Duodenal mucosa (tissue), 2 donors: ENCODE data around the gene ZNHIT3.
"Not testable (repeated sequence)": the region's sequence is repeated elsewhere in the genome, so short reads cannot be mapped to it uniquely, and the experiment has no call there.

Experiments used
- H3K27ac ChIP-seq: one replicate; pipeline ENCODE4 v1.7.0; 2013; ENCODE audit warnings: low read depth, low read length
- H3K27me3 ChIP-seq, 2 donors: one replicate each; pipeline ENCODE4 v1.7.0; 2013; ENCODE audit warnings: low read length in 2 of 2, control low read depth in 1 of 2; ENCODE audit not compliant: insufficient read depth in 2 of 2, control insufficient read depth in 1 of 2
- H3K36me3 ChIP-seq, 2 donors: one replicate each; pipeline ENCODE4 v1.7.0; 2013; ENCODE audit warnings: low read length in 2 of 2, control low read depth in 1 of 2; ENCODE audit not compliant: insufficient read depth in 2 of 2, control insufficient read depth in 1 of 2
- H3K4me1 ChIP-seq, 2 donors: one replicate each; pipeline ENCODE4 v1.7.0; 2013; ENCODE audit warnings: low read length in 2 of 2, control low read depth in 1 of 2; ENCODE audit not compliant: insufficient read depth in 2 of 2, control insufficient read depth in 1 of 2
- H3K4me3 ChIP-seq, 2 donors: one replicate each; pipeline ENCODE4 v1.7.0; 2013; ENCODE audit warnings: low read length in 2 of 2, low read depth in 1 of 2
- H3K9ac ChIP-seq, 2 donors: one replicate each; pipeline ENCODE4 v1.7.0; 2013; ENCODE audit warnings: low read length in 2 of 2, low read depth in 1 of 2
- H3K9me3 ChIP-seq, 2 donors: one replicate each; pipeline ENCODE4 v1.7.0; 2013; ENCODE audit warnings: low read length in 2 of 2, control low read depth in 1 of 2; ENCODE audit not compliant: control insufficient read depth in 1 of 2

ZNHIT3 gene

DNA sequence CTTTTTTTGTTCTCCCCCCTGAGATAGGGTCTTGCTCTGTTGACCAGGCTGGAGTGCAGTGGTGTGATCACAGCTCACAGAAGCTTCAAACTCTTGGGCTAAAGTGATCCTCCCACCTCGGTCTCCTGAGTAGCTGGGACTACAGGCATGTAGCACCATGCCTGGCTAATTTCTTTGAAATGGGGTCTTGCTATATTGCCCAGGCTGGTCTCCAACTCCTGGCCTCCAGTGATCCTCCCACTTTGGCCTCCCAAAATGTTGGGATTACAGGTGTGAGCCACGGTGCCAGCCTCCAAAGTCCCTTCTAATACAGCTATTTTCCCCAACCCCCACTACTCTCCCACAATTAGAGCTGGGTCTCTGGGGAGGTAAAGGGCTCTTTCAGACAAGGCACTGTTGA is 22.0 kb downstream of the ZNHIT3 start:
- not testable (repeated sequence) for H3K9ac ChIP-seq, H3K4me1 ChIP-seq, H3K27ac ChIP-seq, H3K4me3 ChIP-seq, H3K9me3 ChIP-seq, H3K27me3 ChIP-seq
- peaks cover 21 to 89% of the 10 kb centered on the region in 2 donors for H3K36me3 ChIP-seq

GRCh38 chr17:36509272-36509985 is 22.9 kb downstream of the ZNHIT3 start:
- no peak overlapping the region for H3K4me3 ChIP-seq
- H3K27ac ChIP-seq: no peak overlapping the region
- no peak overlapping the region for H3K9ac ChIP-seq
- peaks cover 21 to 85% of the 10 kb centered on the region in 2 donors for H3K36me3 ChIP-seq
- H3K27me3 ChIP-seq: no peaks in the 10 kb centered on the region
- no peaks in the 10 kb centered on the region for H3K9me3 ChIP-seq
- no peaks in the 10 kb centered on the region for H3K4me1 ChIP-seq

DNA sequence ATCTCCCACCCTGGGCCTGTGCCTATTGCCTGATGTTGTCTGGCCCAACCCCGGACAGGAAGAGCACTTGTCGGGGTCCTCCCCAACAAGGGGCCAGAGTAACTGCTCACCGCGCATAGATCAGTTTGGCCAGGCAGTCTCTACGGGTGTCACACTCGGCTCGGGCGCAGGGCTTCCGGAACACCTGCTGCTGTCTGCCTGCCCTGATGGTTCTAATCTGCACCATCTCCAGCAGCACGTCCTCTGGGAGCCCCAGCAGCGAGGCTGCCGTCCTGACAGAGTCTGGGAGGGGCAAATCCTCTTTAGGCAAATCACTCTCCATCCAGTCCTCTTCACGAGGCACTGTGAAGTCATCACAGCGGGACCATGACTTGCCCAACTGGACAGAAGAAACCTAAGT is 24.2 kb downstream of the ZNHIT3 start:
- Histone ChIP-seq H3K9me3 (no peaks in the 10 kb centered on the region), H3K27me3 (no peaks in the 10 kb centered on the region), H3K4me1 (no peaks in the 10 kb centered on the region), H3K36me3 (peaks cover 16 to 86% of the 10 kb centered on the region in 2 donors), H3K9ac (no peak overlapping the region), H3K27ac (no peak overlapping the region), H3K4me3 (no peak overlapping the region)

GRCh38 chr17:36511216-36511615 is 24.7 kb downstream of the ZNHIT3 start:
- Histone ChIP-seq H3K4me1 (no peaks in the 10 kb centered on the region), H3K4me3 (no peak overlapping the region), H3K9ac (no peak overlapping the region), H3K9me3 (no peaks in the 10 kb centered on the region), H3K36me3 (peaks cover 12 to 84% of the 10 kb centered on the region in 2 donors), H3K27ac (no peak overlapping the region), H3K27me3 (no peaks in the 10 kb centered on the region)

GRCh38 chr17:36512641-36513040 is 26.2 kb downstream of the ZNHIT3 start:
- no peak overlapping the region for H3K9ac ChIP-seq
- H3K4me3 ChIP-seq: no peak overlapping the region
- H3K4me1 ChIP-seq: no peaks in the 10 kb centered on the region
- H3K27me3 ChIP-seq: no peaks in the 10 kb centered on the region
- H3K9me3 ChIP-seq: no peaks in the 10 kb centered on the region
- H3K27ac ChIP-seq: no peak overlapping the region
- peaks cover 12 to 75% of the 10 kb centered on the region in 2 donors for H3K36me3 ChIP-seq

DNA sequence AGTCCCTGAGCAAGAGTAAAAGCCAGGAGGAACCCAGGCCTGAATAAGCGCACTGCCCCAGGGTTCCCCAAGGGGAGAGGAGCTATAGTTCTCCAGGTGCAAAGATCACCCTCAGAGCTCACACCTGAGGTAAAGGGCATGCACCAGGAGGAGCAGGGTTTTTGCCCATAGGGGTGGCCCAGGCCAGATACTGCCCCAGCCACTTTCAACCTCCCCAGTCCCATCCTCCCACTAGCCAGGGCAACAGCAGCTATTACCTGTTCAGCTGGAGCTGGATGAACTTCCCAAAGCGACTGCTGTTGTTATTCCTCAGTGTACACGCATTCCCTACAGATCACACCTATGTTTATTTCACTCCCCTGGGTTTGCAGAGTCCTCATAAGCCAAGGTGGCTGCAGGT is 28.4 kb downstream of the ZNHIT3 start:
- no peaks in the 10 kb centered on the region for H3K27me3 ChIP-seq
- no peak overlapping the region for H3K27ac ChIP-seq
- H3K9ac ChIP-seq: no peak overlapping the region
- H3K4me1 ChIP-seq: no peaks in the 10 kb centered on the region
- H3K36me3 ChIP-seq: peaks cover 12 to 71% of the 10 kb centered on the region in 2 donors
- no peaks in the 10 kb centered on the region for H3K9me3 ChIP-seq
- H3K4me3 ChIP-seq: no peak overlapping the region

GRCh38 chr17:36515837-36516236 is 29.4 kb downstream of the ZNHIT3 start:
- Histone ChIP-seq H3K9ac (no peak overlapping the region), H3K9me3 (no peaks in the 10 kb centered on the region), H3K36me3 (peaks cover 9 to 70% of the 10 kb centered on the region in 2 donors), H3K27ac (no peak overlapping the region), H3K4me3 (no peak overlapping the region), H3K27me3 (no peaks in the 10 kb centered on the region), H3K4me1 (no peaks in the 10 kb centered on the region)

DNA sequence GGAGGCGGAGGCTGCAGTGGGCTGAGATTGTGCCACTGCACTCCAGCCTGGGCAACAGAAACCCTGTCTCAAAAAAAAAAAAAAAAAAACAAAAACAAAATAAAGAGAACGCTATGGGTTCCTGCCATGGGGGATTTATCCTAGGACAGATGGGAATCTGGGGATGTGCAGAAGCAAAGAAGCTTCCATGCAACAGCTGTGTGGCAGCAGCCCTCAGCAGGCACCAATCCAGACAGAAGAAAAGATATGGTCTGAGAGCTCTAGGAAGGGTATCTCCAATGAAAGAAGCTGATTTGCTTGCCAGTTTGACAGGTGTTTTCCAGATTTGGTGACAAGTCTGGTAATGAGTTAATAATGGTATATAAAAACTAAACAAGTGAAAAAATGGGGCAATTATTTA is 36.6 kb downstream of the ZNHIT3 start:
- no peak overlapping the region for H3K27ac ChIP-seq

DNA sequence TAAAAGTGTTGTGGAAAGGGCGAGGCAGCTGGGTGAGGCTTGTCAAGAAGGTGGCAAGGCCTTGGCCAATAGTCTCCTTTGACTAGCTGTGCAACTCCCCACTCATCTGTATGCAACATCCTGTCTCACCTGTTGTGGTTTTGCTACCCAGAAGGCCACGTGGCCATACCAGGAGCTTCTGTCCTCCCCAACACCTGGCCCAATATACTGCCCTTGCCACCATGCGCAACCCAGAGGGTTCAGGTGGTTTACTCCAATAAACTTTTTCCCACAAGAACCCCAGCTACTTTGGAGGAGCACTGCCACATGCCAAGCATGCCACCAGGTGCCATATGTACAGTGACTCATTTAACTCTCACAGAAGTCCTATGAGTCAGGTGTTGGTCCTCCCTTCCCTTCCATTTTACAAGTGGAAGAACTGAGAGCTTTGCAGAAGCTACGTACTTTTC is 38.0 kb downstream of the ZNHIT3 start:
- no peaks in the 10 kb centered on the region for H3K27me3 ChIP-seq
- no peak overlapping the region for H3K4me3 ChIP-seq
- H3K9me3 ChIP-seq: no peaks in the 10 kb centered on the region
- H3K27ac ChIP-seq: no peak overlapping the region
- H3K36me3 ChIP-seq: peaks cover 31 to 65% of the 10 kb centered on the region in 2 donors
- H3K4me1 ChIP-seq: no peaks in the 10 kb centered on the region
- H3K9ac ChIP-seq: no peak overlapping the region

More for the DNA sequence above, 36.6 kb downstream of the ZNHIT3 start:
- H3K9me3 ChIP-seq: no peaks in the 10 kb centered on the region
- H3K9ac ChIP-seq: no peak overlapping the region
- no peaks in the 10 kb centered on the region for H3K27me3 ChIP-seq
- H3K4me1 ChIP-seq: no peaks in the 10 kb centered on the region
- H3K4me3 ChIP-seq: no peak overlapping the region
- H3K36me3 ChIP-seq: peaks cover 31 to 61% of the 10 kb centered on the region in 2 donors

DNA sequence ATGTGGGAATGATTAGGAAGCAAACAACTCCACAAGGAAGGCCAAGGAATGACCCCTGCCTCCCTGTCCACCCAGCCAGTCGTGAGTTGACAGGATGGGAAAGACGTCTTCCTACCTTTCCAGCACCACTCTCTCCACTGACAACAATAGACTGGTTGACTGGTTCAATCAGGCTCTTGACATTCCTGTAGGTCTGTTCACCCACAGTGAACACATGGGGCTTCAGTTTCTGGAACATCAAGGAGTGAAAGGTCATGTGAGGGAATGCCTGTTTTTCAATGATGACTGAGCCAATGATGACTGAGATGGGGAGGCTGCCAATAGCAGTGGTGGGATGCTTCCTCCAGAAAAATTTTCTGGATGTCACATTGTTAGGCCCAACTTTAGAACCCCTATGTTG is 38.6 kb downstream of the ZNHIT3 start:
- Histone ChIP-seq H3K27ac (no peak overlapping the region), H3K4me1 (no peaks in the 10 kb centered on the region), H3K27me3 (no peaks in the 10 kb centered on the region), H3K9me3 (no peaks in the 10 kb centered on the region), H3K9ac (no peak overlapping the region), H3K36me3 (peaks cover 31 to 60% of the 10 kb centered on the region in 2 donors), H3K4me3 (no peak overlapping the region)
